OCI-LY1 (cell line): ENCODE results near the gene SPPL3.

Source experiments
- EZH2 ChIP-seq: fragments of 200-600 bp; sonication (generic), shearing (Covaris generic); IDR thresholded peaks from 2 replicates; pipeline ENCODE4 v1.8.0; 2017; ENCODE audit warnings: borderline replicate concordance, mixed run types, mild to moderate bottlenecking, antibody characterized with exemption, low read length, moderate library complexity, mixed read lengths
- TF ChIP-seq, protein P1 (sequence below): fragments of 200-600 bp; sonication (generic), shearing (Covaris generic); IDR thresholded peaks from 2 replicates; pipeline ENCODE4 v1.5.1; 2017; ENCODE audit warnings: mild to moderate bottlenecking, antibody characterized with exemption, low read length, moderate library complexity, mixed read lengths

- TF ChIP-seq, protein P1, sequence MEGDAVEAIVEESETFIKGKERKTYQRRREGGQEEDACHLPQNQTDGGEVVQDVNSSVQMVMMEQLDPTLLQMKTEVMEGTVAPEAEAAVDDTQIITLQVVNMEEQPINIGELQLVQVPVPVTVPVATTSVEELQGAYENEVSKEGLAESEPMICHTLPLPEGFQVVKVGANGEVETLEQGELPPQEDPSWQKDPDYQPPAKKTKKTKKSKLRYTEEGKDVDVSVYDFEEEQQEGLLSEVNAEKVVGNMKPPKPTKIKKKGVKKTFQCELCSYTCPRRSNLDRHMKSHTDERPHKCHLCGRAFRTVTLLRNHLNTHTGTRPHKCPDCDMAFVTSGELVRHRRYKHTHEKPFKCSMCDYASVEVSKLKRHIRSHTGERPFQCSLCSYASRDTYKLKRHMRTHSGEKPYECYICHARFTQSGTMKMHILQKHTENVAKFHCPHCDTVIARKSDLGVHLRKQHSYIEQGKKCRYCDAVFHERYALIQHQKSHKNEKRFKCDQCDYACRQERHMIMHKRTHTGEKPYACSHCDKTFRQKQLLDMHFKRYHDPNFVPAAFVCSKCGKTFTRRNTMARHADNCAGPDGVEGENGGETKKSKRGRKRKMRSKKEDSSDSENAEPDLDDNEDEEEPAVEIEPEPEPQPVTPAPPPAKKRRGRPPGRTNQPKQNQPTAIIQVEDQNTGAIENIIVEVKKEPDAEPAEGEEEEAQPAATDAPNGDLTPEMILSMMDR = no peak
- TF ChIP-seq EZH2 = no peak
Measured at GRCh38 chr12:120725151-120725658, 179.0 kb downstream of the SPPL3 start.
